ENCODE measurements around the gene LRRC75A.

- TF ChIP-seq, protein P1, sequence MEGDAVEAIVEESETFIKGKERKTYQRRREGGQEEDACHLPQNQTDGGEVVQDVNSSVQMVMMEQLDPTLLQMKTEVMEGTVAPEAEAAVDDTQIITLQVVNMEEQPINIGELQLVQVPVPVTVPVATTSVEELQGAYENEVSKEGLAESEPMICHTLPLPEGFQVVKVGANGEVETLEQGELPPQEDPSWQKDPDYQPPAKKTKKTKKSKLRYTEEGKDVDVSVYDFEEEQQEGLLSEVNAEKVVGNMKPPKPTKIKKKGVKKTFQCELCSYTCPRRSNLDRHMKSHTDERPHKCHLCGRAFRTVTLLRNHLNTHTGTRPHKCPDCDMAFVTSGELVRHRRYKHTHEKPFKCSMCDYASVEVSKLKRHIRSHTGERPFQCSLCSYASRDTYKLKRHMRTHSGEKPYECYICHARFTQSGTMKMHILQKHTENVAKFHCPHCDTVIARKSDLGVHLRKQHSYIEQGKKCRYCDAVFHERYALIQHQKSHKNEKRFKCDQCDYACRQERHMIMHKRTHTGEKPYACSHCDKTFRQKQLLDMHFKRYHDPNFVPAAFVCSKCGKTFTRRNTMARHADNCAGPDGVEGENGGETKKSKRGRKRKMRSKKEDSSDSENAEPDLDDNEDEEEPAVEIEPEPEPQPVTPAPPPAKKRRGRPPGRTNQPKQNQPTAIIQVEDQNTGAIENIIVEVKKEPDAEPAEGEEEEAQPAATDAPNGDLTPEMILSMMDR (optimal IDR thresholded peaks at IDR 0.05 in 1 of 3, IDR thresholded peaks at IDR 0.05 in 1 of 3, conservative IDR thresholded peaks at IDR 0.05 in 1 of 3; ENCODE audit: extremely low read depth in 1 of 3, insufficient read depth in 2 of 3, low read length in 3 of 3) = no peak
- TF ChIP-seq EZH2 (IDR thresholded peaks at IDR 0.05; ENCODE audit: low read length) = no peak
Observed at GRCh38 chr17:16438557-16439302, 53.3 kb downstream of the LRRC75A start.

All from keratinocyte (primary cell).